ENCODE measurements around the gene NPAS3. TPM values are rescaled to one million over a fixed set of nuclear protein-coding genes. Genes with fewer than 3 reads are reported as not detected.

Gene NPAS3
- total and polyA plus RNA-seq, 2 donors (not counting 3 experiments of a cell fraction or from before 2014, with no cell fraction given), result 0.10 to 0.13 TPM

GRCh38 chr14:33017016-33017415, 78.3 kb downstream of the NPAS3 start:
- POLR2A ChIA-PET, result no interaction called here
- Histone ChIP-seq H3K27me3 (ENCODE audit: control insufficient read depth in 2 of 2, insufficient read depth in 2 of 2, low read length in 2 of 2) (no peaks in the 10 kb centered on the region), H3K36me3 (ENCODE audit: control insufficient read depth in 2 of 2, extremely low read depth in 1 of 2, insufficient read depth in 2 of 2, low read length in 2 of 2) (no peaks in the 10 kb centered on the region), H3K4me3 (replicated peaks in 1 of 3; ENCODE audit: insufficient read depth in 1 of 3, low read depth in 1 of 3, low read length in 3 of 3) (no peak overlapping the region), H3K9me1 (replicated peaks; ENCODE audit: control insufficient read depth, extremely low read depth, insufficient read depth, low read length) (no peaks in the 10 kb centered on the region), H3K79me2 (ENCODE audit: control insufficient read depth, insufficient read depth, low read length) (no peaks in the 10 kb centered on the region), H3K9me3 (replicated peaks; ENCODE audit: control insufficient read depth, insufficient read depth, low read length) (no peaks in the 10 kb centered on the region), H3K9ac (replicated peaks; ENCODE audit: extremely low read depth, insufficient read depth, low read length) (no peak overlapping the region), H3K27ac (ENCODE audit: insufficient read depth, low read depth, low read length) (no peak overlapping the region), H2AFZ (ENCODE audit: low read depth, low read length) (no peak overlapping the region), H3K4me2 (ENCODE audit: insufficient read depth, low read length) (no peak overlapping the region), H3K4me1 (ENCODE audit: control insufficient read depth, extremely low read depth, insufficient read depth, low read length) (no peaks in the 10 kb centered on the region), H4K20me1 (replicated peaks; ENCODE audit: control insufficient read depth, extremely low read depth, insufficient read depth, low read length) (no peaks in the 10 kb centered on the region)
- intact Hi-C loops (cut with micrococcal nuclease) (no loop called here), dilution Hi-C loops (cut with MboI; ENCODE audit: extremely low pct_ligation_motif_present, low sequenced_read_pairs) (no loop called here)
- FAIRE-seq (no peak), DNase-seq (ENCODE audit: low read depth, low spot score) (no peak)
- CTCF ChIA-PET, result no interaction called here
- BruUV-seq (replicated peaks), result no TSS peak
- TF ChIP-seq EZH2 (IDR thresholded peaks at IDR 0.05; ENCODE audit: borderline replicate concordance, low read depth, low read length, severe bottlenecking) (no peak), MYC (IDR thresholded peaks at IDR 0.05; ENCODE audit: low read depth, low read length) (no peak)

- CTCF ChIA-PET, result no interaction called here
- Histone ChIP-seq H3K4me3 (replicated peaks in 1 of 3; ENCODE audit: insufficient read depth in 1 of 3, low read depth in 1 of 3, low read length in 3 of 3) (no peak overlapping the region), H3K4me2 (ENCODE audit: insufficient read depth, low read length) (no peak overlapping the region), H3K27me3 (ENCODE audit: control insufficient read depth in 2 of 2, insufficient read depth in 2 of 2, low read length in 2 of 2) (no peaks in the 10 kb centered on the region), H3K9me1 (replicated peaks; ENCODE audit: control insufficient read depth, extremely low read depth, insufficient read depth, low read length) (no peaks in the 10 kb centered on the region), H3K79me2 (ENCODE audit: control insufficient read depth, insufficient read depth, low read length) (no peaks in the 10 kb centered on the region), H3K9ac (replicated peaks; ENCODE audit: extremely low read depth, insufficient read depth, low read length) (no peak overlapping the region), H3K4me1 (ENCODE audit: control insufficient read depth, extremely low read depth, insufficient read depth, low read length) (no peaks in the 10 kb centered on the region), H3K27ac (ENCODE audit: insufficient read depth, low read depth, low read length) (no peak overlapping the region), H4K20me1 (replicated peaks; ENCODE audit: control insufficient read depth, extremely low read depth, insufficient read depth, low read length) (no peaks in the 10 kb centered on the region), H3K36me3 (ENCODE audit: control insufficient read depth in 2 of 2, extremely low read depth in 1 of 2, insufficient read depth in 2 of 2, low read length in 2 of 2) (no peaks in the 10 kb centered on the region), H2AFZ (ENCODE audit: low read depth, low read length) (no peak overlapping the region), H3K9me3 (replicated peaks; ENCODE audit: control insufficient read depth, insufficient read depth, low read length) (no peaks in the 10 kb centered on the region)
- dilution Hi-C loops (cut with MboI; ENCODE audit: extremely low pct_ligation_motif_present, low sequenced_read_pairs), result no loop called here
- intact Hi-C loops (cut with micrococcal nuclease), result no loop called here
- no peak for TF ChIP-seq FOS (IDR thresholded peaks at IDR 0.05; ENCODE audit: borderline replicate concordance, insufficient read depth, low read length)
- no peak for TF ChIP-seq POLR2A (IDR thresholded peaks at IDR 0.05; ENCODE audit: low read depth, low read length)
- no peak for TF ChIP-seq JUN (IDR thresholded peaks at IDR 0.05; ENCODE audit: borderline replicate concordance, insufficient read depth, insufficient read length, low read depth)
- no peak for TF ChIP-seq MYC (IDR thresholded peaks at IDR 0.05; ENCODE audit: low read depth, low read length)
- no peak for TF ChIP-seq POLR2AphosphoS5 (IDR thresholded peaks at IDR 0.05; ENCODE audit: insufficient read depth, low read depth, low read length)
- TF ChIP-seq EZH2 (IDR thresholded peaks at IDR 0.05; ENCODE audit: borderline replicate concordance, low read depth, low read length, severe bottlenecking), result no peak
- TF ChIP-seq GATA2 (IDR thresholded peaks at IDR 0.05; ENCODE audit: insufficient read depth, insufficient read length, low read depth, low read length), result no peak
- TF ChIP-seq MAX (IDR thresholded peaks at IDR 0.05; ENCODE audit: insufficient read depth, insufficient read length), result no peak
- no peak for TF ChIP-seq CTCF (IDR thresholded peaks at IDR 0.05; ENCODE audit: extremely low read depth in 1 of 2, insufficient read depth in 1 of 2, low read depth in 1 of 2, low read length in 2 of 2)
- FAIRE-seq (no peak), DNase-seq (ENCODE audit: low read depth, low spot score) (no peak)
- POLR2A ChIA-PET, result interaction anchor here (0.6 kb wide), 1 partner anchor 866 kb away, joined by 4 read pairs; no protein-coding TSS in a partner anchor
- no TSS peak for BruUV-seq (replicated peaks)
Observed at GRCh38 chr14:33019346-33019745, 80.7 kb downstream of the NPAS3 start.

All from endothelial cell of umbilical vein (primary cell).